ENCODE measurements around the gene IER5. TPM values are rescaled to one million over a fixed set of nuclear protein-coding genes. Genes with fewer than 3 reads are reported as not detected.
A peak's percentile ranks its signal among the peaks of the same experiment; 100 is the strongest.

Gene IER5
- total RNA-seq, 1 experiment from 2014 or later: 30.5 TPM

DNA sequence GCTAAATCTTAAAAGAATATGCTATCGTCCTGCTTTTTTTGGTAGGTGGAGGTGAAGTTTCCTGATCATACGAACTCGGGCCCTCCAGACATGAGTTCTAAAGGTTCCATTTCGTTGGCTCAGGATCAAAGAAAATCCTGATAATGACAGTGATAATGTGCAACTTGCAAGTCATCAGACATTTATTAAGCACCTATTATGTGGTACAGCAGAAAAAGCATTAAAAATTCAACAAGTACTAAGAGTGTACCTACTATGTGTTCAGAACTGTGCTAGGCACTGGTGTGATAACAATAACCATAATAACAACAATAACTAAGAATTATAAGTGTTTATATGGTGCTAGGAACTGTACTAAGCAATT lies 3.9 kb upstream of the IER5 start:
- Histone ChIP-seq H3K79me2 (ENCODE audit: insufficient read depth, low read length) (peaks cover 10% of the 10 kb centered on the region), H3K9ac (ENCODE audit: low read length) (no peak overlapping the region), H3K36me3 (ENCODE audit: control insufficient read depth in 1 of 2, insufficient read depth in 2 of 2, low read length in 2 of 2) (no peaks in the 10 kb centered on the region), H3K4me3 (replicated peaks in 1 of 2; ENCODE audit: low read depth in 1 of 2, low read length in 2 of 2) (no peak overlapping the region), H3K9me3 (ENCODE audit: control insufficient read depth in 1 of 2, insufficient read depth in 1 of 2, low read depth in 1 of 2, low read length in 2 of 2) (no peaks in the 10 kb centered on the region), H3K4me1 (ENCODE audit: control insufficient read depth in 1 of 2, insufficient read depth in 2 of 2, low read length in 2 of 2) (peaks cover 14 to 32% of the 10 kb centered on the region in 2 experiments), H4K20me1 (ENCODE audit: insufficient read depth) (no peaks in the 10 kb centered on the region), H2AFZ (ENCODE audit: low read depth, low read length, poor library complexity, severe bottlenecking) (peak overlapping the region; percentile 87), H3K27me3 (ENCODE audit: insufficient read depth, low read length) (no peaks in the 10 kb centered on the region), H3K9me2 (ENCODE audit: insufficient read depth) (no peaks in the 10 kb centered on the region), H3K27ac (ENCODE audit: low read depth, low read length) (no peak overlapping the region), H3K4me2 (ENCODE audit: low read length) (peak overlapping the region; percentile 38)
- POLR2A ChIA-PET: interaction anchor here (0.8 to 1.8 kb wide), 4 partner anchors 11 to 57 kb away, joined by 3 to 9 read pairs (median 6); no protein-coding TSS in a partner anchor
- no TSS peak for BruUV-seq (replicated peaks)
- intact Hi-C loops (cut with micrococcal nuclease): loop anchor here (1.0 to 5.0 kb wide), 2 partner anchors 47 to 58 kb away; no protein-coding TSS in a partner anchor
- DNase-seq (ENCODE audit: low read depth, low spot score) (no peak), ATAC-seq (no peak)
- RAD21 ChIA-PET (ENCODE audit: low non-redundant PET in 1 of 2, low total read pairs in 2 of 2, uncharacterized antibody in 2 of 2, unreplicated experiment in 2 of 2): interaction anchor here (1.3 to 2.3 kb wide), 2 partner anchors 57 to 58 kb away, joined by 16 read pairs; no protein-coding TSS in a partner anchor
- TF ChIP-seq ZFX (IDR thresholded peaks at IDR 0.05) (no peak), YY1 (IDR thresholded peaks at IDR 0.05; ENCODE audit: extremely low read depth, insufficient replicate concordance, low read depth, low read length) (no peak), SP1 (IDR thresholded peaks at IDR 0.05; ENCODE audit: low read depth) (no peak), CBX3 (IDR thresholded peaks at IDR 0.05; ENCODE audit: low read depth) (no peak), SIN3A (IDR thresholded peaks at IDR 0.05; ENCODE audit: low read depth) (no peak), ZNF274 (IDR thresholded peaks at IDR 0.05; ENCODE audit: low read depth, low read length) (no peak), EGR1 (IDR thresholded peaks at IDR 0.05; ENCODE audit: low read depth) (no peak)
- TF ChIP-seq, protein P1, sequence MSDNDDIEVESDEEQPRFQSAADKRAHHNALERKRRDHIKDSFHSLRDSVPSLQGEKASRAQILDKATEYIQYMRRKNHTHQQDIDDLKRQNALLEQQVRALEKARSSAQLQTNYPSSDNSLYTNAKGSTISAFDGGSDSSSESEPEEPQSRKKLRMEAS (IDR thresholded peaks at IDR 0.05): no peak
- TF ChIP-seq, protein P2, sequence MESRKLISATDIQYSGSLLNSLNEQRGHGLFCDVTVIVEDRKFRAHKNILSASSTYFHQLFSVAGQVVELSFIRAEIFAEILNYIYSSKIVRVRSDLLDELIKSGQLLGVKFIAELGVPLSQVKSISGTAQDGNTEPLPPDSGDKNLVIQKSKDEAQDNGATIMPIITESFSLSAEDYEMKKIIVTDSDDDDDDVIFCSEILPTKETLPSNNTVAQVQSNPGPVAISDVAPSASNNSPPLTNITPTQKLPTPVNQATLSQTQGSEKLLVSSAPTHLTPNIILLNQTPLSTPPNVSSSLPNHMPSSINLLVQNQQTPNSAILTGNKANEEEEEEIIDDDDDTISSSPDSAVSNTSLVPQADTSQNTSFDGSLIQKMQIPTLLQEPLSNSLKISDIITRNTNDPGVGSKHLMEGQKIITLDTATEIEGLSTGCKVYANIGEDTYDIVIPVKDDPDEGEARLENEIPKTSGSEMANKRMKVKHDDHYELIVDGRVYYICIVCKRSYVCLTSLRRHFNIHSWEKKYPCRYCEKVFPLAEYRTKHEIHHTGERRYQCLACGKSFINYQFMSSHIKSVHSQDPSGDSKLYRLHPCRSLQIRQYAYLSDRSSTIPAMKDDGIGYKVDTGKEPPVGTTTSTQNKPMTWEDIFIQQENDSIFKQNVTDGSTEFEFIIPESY (IDR thresholded peaks at IDR 0.05; ENCODE audit: extremely low read depth, insufficient replicate concordance, low read length): no peak
- TF ChIP-seq, protein P3, sequence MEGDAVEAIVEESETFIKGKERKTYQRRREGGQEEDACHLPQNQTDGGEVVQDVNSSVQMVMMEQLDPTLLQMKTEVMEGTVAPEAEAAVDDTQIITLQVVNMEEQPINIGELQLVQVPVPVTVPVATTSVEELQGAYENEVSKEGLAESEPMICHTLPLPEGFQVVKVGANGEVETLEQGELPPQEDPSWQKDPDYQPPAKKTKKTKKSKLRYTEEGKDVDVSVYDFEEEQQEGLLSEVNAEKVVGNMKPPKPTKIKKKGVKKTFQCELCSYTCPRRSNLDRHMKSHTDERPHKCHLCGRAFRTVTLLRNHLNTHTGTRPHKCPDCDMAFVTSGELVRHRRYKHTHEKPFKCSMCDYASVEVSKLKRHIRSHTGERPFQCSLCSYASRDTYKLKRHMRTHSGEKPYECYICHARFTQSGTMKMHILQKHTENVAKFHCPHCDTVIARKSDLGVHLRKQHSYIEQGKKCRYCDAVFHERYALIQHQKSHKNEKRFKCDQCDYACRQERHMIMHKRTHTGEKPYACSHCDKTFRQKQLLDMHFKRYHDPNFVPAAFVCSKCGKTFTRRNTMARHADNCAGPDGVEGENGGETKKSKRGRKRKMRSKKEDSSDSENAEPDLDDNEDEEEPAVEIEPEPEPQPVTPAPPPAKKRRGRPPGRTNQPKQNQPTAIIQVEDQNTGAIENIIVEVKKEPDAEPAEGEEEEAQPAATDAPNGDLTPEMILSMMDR (IDR thresholded peaks at IDR 0.05 in 2 of 3, conservative IDR thresholded peaks at IDR 0.05 in 1 of 3; ENCODE audit: borderline replicate concordance in 1 of 3, insufficient read depth in 1 of 3, low read depth in 2 of 3, low read length in 2 of 3): no peak
- CTCF ChIA-PET: interaction anchor here (0.8 to 2.2 kb wide), 8 partner anchors 9 to 203 kb away, joined by 3 to 40 read pairs (median 6); no protein-coding TSS in a partner anchor
